ENCODE data around the gene DGKD.

The DGKD gene, protein sequence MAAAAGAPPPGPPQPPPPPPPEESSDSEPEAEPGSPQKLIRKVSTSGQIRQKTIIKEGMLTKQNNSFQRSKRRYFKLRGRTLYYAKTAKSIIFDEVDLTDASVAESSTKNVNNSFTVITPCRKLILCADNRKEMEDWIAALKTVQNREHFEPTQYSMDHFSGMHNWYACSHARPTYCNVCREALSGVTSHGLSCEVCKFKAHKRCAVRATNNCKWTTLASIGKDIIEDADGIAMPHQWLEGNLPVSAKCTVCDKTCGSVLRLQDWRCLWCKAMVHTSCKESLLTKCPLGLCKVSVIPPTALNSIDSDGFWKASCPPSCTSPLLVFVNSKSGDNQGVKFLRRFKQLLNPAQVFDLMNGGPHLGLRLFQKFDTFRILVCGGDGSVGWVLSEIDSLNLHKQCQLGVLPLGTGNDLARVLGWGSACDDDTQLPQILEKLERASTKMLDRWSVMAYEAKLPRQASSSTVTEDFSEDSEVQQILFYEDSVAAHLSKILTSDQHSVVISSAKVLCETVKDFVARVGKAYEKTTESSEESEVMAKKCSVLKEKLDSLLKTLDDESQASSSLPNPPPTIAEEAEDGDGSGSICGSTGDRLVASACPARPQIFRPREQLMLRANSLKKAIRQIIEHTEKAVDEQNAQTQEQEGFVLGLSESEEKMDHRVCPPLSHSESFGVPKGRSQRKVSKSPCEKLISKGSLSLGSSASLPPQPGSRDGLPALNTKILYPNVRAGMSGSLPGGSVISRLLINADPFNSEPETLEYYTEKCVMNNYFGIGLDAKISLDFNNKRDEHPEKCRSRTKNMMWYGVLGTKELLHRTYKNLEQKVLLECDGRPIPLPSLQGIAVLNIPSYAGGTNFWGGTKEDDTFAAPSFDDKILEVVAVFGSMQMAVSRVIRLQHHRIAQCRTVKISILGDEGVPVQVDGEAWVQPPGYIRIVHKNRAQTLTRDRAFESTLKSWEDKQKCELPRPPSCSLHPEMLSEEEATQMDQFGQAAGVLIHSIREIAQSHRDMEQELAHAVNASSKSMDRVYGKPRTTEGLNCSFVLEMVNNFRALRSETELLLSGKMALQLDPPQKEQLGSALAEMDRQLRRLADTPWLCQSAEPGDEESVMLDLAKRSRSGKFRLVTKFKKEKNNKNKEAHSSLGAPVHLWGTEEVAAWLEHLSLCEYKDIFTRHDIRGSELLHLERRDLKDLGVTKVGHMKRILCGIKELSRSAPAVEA

DNA sequence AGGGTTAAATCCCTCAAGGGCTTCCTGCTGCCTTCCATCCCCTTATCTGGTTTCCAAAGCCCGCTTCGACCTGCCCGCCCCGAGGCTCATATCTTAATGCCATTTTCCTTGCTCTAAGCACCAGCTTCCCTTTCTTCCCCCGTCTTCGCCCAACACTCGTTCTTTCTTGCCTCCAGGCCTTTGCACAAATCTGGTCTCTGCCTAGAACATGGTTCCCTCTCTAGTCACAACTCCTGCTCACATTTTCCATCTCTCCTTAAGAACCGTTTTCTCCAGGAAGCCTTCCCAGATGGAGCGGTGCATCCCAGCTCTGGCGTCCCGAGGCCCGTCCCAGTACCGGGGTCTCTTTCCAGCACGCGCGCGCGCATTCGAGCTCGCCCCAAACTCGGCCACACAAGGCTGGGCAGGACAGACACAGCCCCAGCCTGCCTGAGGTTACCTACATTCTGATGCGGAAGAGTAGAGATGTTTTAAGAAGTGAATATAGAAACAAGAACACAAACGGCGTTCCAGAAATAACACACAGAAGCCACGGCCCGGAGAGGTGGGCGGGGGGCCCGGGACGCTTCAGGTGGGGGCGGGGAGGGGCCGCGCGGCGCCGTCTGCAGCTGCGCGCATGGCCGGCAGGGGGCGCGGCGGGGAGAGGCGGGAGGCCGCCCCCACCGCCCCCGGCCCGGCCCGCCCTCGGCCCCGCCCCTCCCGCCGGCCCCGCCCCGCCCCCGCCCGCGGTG lies at the start of gene DGKD:
Gene DGKD (plus strand): TSS at position 726 of the 731 bp plus-strand sequence. CDS start 25 bp downstream, outside the sequence.
- peak within 1 kb of the TSS; percentile 72 for H3K4me3 ChIP-seq (ENCODE audit: low read depth, low read length)
- TF ChIP-seq CTCF (IDR thresholded peaks at IDR 0.05; ENCODE audit: insufficient read depth, low read depth, low read length, missing control alignments): peak; percentile 51
- peak; percentile 88 for DNase-seq (ENCODE audit: low read depth)

DNA sequence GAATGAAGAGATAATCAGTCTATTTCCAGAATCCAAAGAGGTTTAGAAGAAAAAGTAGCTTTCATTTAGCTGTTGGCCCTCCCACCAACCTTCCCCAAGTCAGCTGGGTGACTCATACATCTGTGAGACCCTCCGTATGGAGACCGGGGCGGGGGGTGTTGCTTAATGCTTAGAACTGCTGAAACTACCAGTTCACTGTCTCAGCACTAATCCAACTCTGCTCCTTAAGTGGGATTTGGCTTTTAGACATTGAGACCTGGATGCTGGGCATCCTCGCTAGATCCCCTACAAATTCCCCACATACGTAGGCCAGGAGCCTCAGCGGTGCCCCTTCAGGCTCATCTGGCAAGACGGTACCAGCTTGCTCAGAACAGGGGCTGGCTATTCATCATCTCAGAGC lies 46.7 kb upstream of the DGKD start, which contains the start of gene SAG:
Gene SAG (plus strand): TSS at position 252 of the 400 bp plus-strand sequence. CDS start 1,374 bp downstream, outside the sequence.
- H3K4me3 ChIP-seq (ENCODE audit: low read depth, low read length): no peak within 1 kb of the TSS
- no peak for TF ChIP-seq CTCF (IDR thresholded peaks at IDR 0.05; ENCODE audit: insufficient read depth, low read depth, low read length, missing control alignments)
- DNase-seq (ENCODE audit: low read depth): no peak

GRCh38 chr2:233311241-233311926 lies 42.9 kb upstream of the DGKD start:
- H3K4me3 ChIP-seq (ENCODE audit: low read depth, low read length): no peak overlapping the region
- TF ChIP-seq CTCF (IDR thresholded peaks at IDR 0.05; ENCODE audit: insufficient read depth, low read depth, low read length, missing control alignments): no peak
- DNase-seq (ENCODE audit: low read depth): no peak

DNA sequence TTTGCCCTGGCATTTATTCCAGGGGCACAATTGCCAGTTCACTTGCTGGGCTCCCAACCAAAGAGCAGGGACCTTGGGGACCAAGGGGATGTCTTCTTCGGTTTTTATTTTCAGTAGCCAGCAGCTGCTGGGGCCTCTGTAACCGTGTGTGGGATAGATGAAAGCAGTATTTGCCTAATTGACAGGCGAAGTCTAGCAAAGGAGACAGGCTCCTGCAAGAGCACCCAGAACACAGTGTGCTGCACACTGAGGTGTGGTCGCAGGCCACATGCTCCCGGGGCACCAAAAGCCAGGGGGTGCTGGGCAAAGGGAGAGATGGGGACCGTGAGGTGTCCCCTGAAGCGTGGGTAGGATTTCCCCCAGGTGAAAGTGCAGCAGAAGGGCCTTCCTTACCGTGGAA lies 41.4 kb upstream of the DGKD start:
- DNase-seq (ENCODE audit: low read depth): peak; percentile 43
- no peak for TF ChIP-seq CTCF (IDR thresholded peaks at IDR 0.05; ENCODE audit: insufficient read depth, low read depth, low read length, missing control alignments)
- no peak overlapping the region for H3K4me3 ChIP-seq (ENCODE audit: low read depth, low read length)

- no peak overlapping the region for H3K4me3 ChIP-seq (ENCODE audit: low read depth, low read length)
- no peak for DNase-seq (ENCODE audit: low read depth)
- no peak for TF ChIP-seq CTCF (IDR thresholded peaks at IDR 0.05; ENCODE audit: insufficient read depth, low read depth, low read length, missing control alignments)
These were observed 39.9 kb upstream of the DGKD start for GRCh38 chr2:233314180-233314925.
